ENCODE results near the gene TMEM235.
"Not testable (repeated sequence)": the region's sequence is repeated elsewhere in the genome, so short reads cannot be mapped to it uniquely, and the experiment has no call there.

The TMEM235 gene

DNA sequence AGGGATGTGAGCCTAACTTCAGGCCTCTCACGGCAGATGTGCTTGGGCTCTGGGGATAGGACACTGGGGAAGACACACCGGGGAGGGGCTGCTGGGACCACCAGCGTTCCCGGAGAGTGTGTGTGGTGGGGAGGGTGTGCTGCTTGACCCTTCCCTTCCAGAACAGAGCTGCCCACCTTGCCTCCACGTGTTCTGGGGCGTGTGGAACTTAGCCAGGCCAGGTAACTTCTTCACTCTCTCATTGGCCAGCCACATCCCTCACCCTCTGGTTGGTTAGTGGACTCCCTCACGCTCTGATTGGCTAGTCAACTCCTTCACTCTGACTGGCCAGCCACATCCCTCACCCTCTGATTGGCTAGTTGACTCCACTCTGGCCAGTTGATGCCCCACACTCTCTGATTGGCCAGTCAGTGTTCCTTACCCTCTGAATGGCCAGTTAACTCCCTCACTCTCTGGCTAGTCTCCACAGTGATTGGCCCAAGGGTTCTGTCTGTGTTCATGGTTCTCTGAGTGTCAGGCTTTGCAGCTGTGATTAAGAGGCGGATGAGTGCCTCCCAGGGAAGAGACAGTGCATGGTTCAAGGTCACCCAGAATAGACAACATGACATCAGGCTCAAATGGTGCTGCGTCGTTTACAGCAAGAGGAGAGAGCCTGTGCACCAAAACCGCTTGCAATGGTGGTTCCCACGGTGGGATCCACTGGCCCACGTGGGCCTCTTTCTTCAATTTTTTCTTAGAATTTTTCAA lies 10.0 kb downstream of the TMEM235 start:
- Mint-ChIP-seq H3K27ac (peak overlapping the region; percentile 90), H3K9me3 (no peaks in the 10 kb centered on the region), H3K36me3 (no peaks in the 10 kb centered on the region), H3K4me1 (peaks cover 22% of the 10 kb centered on the region), H3K4me3 (no peak overlapping the region)
- DNase-seq (ENCODE audit: low spot score in 2 of 2) (no peak), ATAC-seq (no peak)

DNA sequence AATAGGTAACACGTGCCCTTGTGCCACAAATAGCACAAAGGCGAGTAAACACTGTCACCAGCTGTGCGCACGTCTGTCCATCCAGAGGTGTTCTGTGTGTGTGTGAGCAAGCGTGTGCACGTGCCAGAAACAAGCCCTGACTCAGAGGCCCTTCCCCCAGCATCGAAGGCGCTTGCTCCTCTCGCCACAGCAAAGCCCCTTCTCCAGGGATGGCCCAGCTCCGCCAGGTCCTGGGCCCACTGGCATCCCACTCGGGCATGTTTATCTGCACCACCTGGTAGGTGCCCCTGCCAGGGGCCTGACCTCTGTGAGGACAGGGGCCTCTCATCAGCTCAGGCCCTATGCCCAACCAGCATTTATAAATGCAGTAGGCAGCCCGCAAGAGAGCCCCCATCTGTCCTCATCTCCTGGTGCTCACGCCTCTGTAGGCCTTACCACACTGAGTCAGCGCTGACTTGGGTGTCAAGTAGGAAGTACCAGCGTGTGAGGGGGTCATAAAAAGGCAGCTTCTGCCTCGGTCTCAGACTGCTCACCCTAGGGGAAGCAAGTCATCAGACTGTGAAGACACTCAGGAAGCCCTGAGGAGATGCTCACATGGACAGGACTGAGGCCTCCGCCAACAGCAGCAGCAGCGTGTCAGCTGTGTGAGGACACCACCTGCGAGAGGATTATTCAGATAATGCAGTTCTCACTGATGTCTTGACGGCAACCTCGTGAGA lies 10.8 kb downstream of the TMEM235 start:
- peak; percentile 95 for ATAC-seq
- no peaks in the 10 kb centered on the region for H3K36me3 Mint-ChIP-seq

DNA sequence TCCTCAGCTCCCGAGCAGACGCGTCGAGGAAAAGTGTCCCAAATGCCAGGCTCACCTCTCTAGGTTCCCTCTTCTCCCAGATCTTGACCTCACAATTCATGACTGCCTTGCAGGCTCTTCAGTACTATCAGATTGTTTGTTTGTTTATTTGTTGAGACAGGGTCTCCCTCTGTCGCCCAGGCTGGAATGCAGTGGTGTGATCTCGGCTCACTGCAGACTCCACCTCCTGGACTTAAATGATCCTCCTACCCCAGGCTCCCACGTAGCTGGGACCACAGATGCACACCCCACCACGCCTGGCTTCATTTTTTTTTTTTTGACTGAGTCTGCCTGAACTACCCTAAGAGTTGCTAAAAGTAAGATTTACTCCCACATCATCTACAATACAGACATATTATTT lies 15.9 kb downstream of the TMEM235 start:
- H3K4me3 Mint-ChIP-seq: no peak overlapping the region
- H3K27ac Mint-ChIP-seq: peak overlapping the region; percentile 86
- peaks cover 33% of the 10 kb centered on the region for H3K4me1 Mint-ChIP-seq
- H3K9me3 Mint-ChIP-seq: no peaks in the 10 kb centered on the region
- no peaks in the 10 kb centered on the region for H3K36me3 Mint-ChIP-seq
- ATAC-seq: no peak
- DNase-seq (ENCODE audit: low spot score in 2 of 2): no peak

More for the DNA sequence above, 10.8 kb downstream of the TMEM235 start:
- peak overlapping the region; percentile 48 for H3K4me3 Mint-ChIP-seq
- no peak for DNase-seq (ENCODE audit: low spot score in 2 of 2)
- peaks cover 22% of the 10 kb centered on the region for H3K4me1 Mint-ChIP-seq
- H3K27ac Mint-ChIP-seq: peak overlapping the region; percentile 90
- no peaks in the 10 kb centered on the region for H3K9me3 Mint-ChIP-seq

DNA sequence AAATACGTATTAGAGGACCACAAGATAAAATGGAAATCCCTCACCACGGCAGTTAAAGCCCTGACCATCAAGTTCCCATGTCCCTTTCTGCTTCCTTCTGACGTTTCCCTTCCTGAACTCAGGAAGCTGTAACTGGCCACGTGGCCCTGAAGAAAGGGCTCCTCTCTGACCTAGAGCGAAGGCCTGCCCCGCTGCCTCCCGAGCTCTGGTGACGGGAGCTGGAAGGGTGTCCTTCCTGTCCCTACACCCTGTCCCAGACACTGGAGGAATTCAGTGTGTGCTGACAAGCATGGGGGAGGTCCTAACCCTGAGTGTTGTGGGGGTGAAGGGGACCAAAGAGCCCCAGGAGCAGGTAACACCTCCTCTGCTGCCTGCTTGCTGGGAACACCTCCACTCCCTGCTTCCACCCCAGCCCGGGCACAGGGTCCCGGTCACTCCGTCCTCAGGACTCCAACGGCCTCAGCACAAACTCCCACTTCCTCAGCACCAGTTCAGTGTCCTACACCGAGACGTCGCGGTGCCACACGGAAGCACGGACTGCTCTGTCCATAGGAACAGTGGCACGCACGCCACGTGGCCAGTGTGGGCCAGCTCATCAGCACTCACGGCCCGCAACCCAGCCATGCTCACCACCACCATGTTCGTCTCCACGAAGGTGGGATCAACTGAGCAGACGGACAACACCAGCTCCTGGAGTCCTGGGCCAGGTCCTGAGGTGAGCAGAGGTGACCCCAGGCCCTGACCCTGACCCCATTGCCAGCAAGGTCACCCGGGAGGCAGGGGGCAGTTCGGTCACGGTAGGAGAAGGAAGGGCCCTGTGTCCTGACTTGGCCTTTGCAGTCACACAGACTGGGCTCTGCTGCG lies 16.9 kb downstream of the TMEM235 start:
- peaks cover 33% of the 10 kb centered on the region for H3K4me1 Mint-ChIP-seq
- no peaks in the 10 kb centered on the region for H3K9me3 Mint-ChIP-seq
- H3K36me3 Mint-ChIP-seq: no peaks in the 10 kb centered on the region
- no peak overlapping the region for H3K4me3 Mint-ChIP-seq
- H3K27ac Mint-ChIP-seq: no peak overlapping the region
- ATAC-seq (no peak), DNase-seq (ENCODE audit: low spot score in 2 of 2) (no peak)

DNA sequence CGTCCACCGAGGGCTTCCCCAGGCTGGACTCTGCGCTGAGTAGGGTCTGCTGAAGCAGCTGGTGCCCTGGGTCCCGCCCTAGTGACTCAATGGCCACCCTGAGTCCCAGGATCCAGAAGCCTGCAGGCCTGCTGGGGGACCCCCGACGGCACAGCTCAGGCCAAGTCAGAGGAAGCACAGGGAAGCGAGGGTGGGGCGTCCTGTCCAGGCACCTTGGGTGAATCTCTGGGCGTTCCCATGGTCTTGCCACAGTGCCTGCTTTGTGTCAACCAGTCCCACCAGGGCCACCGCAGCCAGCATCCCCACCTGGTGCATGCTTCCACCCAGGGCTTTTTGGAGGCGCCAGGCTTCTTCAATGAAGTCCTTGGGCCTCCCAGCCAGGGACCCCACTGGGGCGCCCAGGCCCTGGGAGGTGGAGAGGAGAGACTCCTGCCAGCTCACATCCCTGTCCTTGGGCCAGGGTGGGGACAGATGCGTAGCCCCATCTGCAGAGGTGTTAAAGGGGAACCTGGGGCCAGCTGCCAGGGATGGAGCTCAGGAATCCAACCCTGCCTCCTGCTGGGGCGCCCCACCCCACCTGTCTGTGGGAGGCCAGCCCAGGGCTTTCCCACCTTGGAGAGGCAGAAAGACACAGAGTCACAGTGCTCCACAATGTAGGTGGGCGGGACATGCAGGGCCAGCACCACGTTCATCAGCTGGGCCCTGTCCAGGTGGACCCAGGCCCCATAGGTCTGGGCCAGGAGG lies 17.8 kb downstream of the TMEM235 start:
- Mint-ChIP-seq H3K9me3 (no peaks in the 10 kb centered on the region), H3K27ac (no peak overlapping the region), H3K4me3 (no peak overlapping the region), H3K4me1 (peaks cover 34% of the 10 kb centered on the region), H3K36me3 (no peaks in the 10 kb centered on the region)
- DNase-seq (ENCODE audit: low spot score in 2 of 2): no peak
- no peak for ATAC-seq

DNA sequence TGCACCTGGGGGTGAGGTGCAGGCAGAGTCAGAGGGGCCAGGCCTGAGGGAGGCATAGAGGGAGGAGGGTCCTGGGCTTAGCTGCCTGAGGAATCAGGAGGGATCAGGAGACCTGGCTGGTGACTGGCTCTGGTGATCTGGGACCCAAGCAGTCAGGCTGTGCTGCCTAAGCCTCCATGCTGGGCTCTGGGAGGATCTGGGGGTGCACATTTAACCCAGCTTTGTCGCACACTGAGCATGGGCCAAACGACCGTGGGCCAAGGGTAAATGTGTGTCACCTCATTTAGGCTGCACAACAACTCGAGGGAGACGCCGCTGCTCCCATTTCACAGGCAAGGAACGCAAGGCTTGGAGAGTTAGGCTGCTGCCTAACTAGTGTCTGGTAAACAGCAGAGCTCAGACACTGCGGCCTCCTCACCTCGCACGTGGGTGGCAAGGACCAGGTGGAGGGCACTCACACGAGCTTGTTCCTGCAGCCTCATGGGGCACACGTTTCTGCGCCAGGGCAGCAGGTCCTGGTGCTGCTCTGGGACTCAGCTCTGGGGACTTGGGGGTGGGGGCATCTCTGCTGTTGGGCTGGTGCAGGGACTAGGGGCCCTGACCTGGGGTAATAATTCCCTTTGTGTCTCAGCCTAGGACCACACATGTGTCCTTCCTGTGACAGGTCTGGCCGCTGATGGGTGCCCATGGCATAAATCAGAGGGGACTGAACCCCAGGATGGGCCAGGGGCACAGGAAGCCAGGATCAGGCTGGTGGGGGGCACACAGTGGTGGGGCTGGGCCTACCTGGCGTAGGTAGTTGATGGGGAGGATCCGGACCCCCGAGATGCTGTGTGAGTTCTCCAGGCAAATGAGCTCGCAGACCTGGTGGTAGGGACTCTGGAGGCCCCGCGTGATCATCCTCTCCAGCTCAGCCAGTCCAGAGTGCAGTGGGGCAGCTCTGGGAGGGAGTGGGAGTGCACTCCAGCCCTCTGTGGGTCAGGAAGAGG lies 18.7 kb downstream of the TMEM235 start:
- ATAC-seq: no peak
- peaks cover 43% of the 10 kb centered on the region for H3K4me1 Mint-ChIP-seq
- no peaks in the 10 kb centered on the region for H3K36me3 Mint-ChIP-seq
- H3K9me3 Mint-ChIP-seq: no peaks in the 10 kb centered on the region
- peak overlapping the region; percentile 34 for H3K27ac Mint-ChIP-seq
- no peak for DNase-seq (ENCODE audit: low spot score in 2 of 2)
- H3K4me3 Mint-ChIP-seq: no peak overlapping the region

DNA sequence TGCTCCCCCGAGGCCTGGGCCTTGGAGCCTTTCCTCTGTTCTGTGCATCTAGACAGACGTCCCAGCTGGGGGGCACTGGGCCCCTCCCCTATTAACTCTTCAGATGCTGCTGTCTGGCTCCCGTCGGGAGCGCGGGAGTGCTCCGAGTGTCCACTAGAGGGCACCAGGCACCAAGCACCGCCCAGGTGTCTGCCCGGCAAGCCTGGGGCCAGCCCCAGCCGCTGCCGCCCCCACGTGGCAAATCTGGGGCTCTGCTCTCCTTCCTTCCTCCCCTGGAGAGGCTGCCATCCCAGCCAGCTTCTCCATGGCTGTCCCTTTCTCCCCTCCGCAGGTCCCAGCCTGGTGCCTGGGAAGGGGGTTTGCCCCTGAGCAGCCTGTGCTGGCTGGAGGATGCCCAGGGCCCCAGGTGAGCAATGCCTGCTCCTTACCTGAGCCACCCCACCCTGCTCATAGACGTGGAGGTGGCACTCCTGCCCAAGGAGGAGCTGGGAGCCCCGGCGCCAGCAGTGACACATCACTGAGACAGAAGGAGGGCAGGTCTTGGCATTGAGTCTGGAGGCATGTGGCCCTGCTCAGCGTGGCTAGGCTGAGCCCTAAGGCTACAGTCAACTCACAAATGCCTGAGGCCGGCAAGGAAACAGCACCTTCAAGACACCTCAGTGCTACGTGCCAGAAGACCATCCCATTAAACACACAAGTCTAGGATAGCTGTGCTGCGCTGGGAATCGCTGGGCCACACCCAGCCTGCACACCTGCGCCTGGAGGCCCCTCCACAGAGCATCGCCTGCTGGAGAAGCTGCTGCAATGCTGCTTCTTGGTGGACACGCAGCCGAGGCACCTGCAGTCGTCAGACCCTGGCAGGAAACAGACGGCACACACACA lies 19.7 kb downstream of the TMEM235 start:
- Mint-ChIP-seq H3K4me1 (peaks cover 43% of the 10 kb centered on the region), H3K36me3 (no peaks in the 10 kb centered on the region), H3K4me3 (peak overlapping the region; percentile 75), H3K9me3 (no peaks in the 10 kb centered on the region), H3K27ac (peak overlapping the region; percentile 34)
- DNase-seq (ENCODE audit: low spot score in 2 of 2) (peak; percentile 85 to 91), ATAC-seq (peak; percentile 83)

DNA sequence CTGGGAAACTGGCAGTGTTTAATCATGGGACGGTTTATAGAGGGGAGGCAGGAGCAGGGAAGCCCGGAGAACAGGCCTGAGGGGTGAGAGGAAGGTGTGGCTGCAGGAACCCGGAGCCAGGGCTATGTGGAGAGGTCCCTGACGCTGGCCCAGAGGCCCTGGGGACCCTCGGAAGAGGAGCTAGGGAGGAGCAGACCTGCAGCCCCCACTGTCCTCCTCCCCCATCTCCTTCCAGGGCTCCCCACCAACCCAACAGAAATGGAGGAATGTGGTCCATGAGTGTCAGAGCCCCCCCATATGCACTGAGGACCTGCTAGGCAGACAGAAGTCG lies 20.3 kb downstream of the TMEM235 start:
- Mint-ChIP-seq H3K36me3 (no peaks in the 10 kb centered on the region), H3K9me3 (no peaks in the 10 kb centered on the region), H3K4me3 (peak overlapping the region; percentile 75), H3K27ac (no peak overlapping the region), H3K4me1 (peaks cover 43% of the 10 kb centered on the region)
- DNase-seq (ENCODE audit: low spot score in 2 of 2): no peak
- no peak for ATAC-seq

DNA sequence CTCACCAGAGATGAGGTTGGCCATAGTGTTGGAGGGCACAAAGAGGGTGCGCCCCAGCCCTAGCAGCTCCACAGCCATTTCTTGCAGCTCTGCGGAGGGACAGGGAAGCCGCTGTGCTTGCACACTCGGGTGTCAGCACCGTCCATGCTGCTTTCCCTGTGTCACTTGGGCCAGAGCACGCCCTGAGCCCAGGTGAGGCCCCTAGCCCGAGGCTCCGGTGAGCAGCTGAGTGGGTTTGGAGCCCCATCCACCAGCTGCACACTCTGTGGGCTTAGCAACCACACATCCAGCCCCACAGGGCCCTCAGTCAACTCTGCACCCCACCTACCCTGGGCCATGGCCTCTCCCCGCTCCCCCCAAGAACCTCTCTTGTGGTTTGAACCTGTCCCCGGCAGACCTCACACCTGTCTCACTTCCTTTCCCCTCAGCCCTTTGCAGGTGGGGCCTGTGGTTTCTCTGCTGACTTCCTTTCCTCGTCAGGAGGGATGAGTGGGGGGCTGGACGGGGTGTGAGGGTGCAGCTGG lies 20.7 kb downstream of the TMEM235 start:
- ATAC-seq (peak; percentile 3), DNase-seq (ENCODE audit: low spot score in 2 of 2) (no peak)
- Mint-ChIP-seq H3K27ac (peak overlapping the region; percentile 75), H3K36me3 (no peaks in the 10 kb centered on the region), H3K4me3 (peak overlapping the region; percentile 75), H3K9me3 (no peaks in the 10 kb centered on the region), H3K4me1 (peaks cover 43% of the 10 kb centered on the region)

DNA sequence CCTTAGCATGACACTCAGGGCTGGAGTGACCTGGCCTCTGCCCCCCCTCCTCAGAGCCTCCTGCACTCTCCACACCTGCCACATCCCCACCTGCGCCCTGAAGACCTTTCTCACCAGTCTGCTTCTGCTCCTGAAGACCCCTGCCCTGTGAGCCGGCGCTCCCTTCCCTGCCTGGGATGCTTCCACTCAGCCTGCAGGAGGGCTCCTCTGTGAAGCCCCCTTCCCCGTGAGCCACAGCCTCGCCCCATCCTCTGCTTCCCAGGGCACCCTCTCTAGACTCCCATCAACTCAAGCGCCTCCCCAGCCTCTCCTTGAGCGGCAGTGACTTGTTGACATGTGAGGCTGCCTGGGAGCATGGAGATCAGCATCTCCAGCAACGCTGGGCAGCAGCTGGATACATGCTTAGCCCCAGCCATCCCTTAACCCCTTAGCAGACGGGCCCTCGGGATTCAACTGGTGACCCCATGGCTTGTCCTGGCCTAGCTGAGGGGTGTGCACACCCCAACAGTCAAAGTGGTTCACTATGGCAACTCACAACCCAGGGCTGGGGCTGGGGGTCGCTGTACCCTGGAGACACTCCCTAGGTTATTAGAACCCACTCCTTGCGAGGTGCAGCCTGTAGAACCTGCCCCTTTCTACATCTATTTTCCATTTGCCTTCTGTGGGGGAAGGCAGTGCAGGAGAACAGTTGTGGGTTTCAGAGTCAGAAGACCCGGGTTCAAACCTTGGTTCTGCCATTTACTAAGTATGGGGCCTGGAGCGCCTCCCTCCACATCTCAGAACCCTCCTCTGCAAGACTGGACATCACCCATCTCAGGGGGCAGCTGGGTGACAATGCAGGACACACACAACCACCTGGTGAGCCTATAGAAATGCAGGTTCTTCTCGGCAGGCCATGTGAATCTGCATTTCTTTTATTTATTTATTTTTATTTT lies 21.5 kb downstream of the TMEM235 start:
- DNase-seq (ENCODE audit: low spot score in 2 of 2) (no peak), ATAC-seq (no peak)
- Mint-ChIP-seq H3K27ac (peak overlapping the region; percentile 75), H3K4me1 (peaks cover 48% of the 10 kb centered on the region), H3K9me3 (no peaks in the 10 kb centered on the region), H3K4me3 (peak overlapping the region; percentile 75), H3K36me3 (no peaks in the 10 kb centered on the region)

DNA sequence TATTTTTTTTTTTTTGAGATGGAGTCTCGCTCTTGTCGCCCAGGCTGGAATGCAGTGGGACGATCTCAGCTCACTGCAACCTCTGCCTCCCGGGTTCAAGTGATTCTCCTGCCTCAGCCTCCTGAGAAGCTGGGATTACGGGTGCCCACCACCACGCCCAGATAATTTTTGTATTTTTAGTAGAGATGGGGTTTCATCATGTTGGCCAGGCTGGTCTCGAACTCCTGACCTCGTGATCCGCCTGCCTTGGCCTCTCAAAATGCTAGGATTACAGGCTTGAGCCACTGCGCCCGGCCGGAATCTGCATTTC lies 22.2 kb downstream of the TMEM235 start:
- H3K9me3 Mint-ChIP-seq; H3K27ac Mint-ChIP-seq; DNase-seq (ENCODE audit: low spot score in 2 of 2); ATAC-seq; H3K36me3 Mint-ChIP-seq: not testable (repeated sequence)
- peak overlapping the region; percentile 75 for H3K4me3 Mint-ChIP-seq
- H3K4me1 Mint-ChIP-seq: peaks cover 52% of the 10 kb centered on the region

DNA sequence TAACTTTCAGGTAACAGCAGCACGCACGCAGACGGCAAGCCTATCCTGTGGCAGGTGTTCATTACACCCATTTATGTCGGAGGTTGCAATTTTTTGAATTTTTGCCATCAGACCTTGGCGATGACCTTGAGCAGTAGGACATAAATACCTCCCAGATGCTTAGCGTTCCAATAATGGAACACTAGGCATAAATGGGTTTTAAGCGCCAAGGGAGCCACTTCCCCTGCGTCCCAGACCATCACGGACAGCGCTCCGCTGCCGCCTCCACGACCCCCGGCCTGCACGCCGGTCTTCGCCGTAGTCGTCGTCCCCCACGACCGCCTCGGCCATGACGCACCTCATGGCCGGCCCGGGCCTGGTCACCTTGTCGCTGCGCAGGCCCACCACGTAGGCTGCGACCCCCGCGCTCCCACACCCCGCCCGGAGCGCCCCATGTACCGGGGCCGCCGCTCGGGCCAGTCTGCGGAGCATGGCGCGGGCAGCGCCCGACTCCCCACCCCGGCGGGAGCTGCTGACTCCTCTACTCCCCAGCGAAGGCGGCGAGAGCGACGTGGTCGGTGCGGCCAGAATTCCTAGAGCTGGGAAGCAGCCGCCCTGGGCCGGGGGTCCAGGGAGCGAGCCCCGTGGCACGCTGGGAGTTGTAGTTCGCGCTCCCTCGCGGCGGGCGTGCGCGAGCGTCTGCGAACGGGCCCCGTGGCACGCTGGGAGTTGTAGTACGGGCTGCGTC lies 22.7 kb downstream of the TMEM235 start:
- ATAC-seq (peak; percentile 79), DNase-seq (ENCODE audit: low spot score in 2 of 2) (peak; percentile 71 to 88)
- H3K9me3 Mint-ChIP-seq: no peaks in the 10 kb centered on the region
- H3K4me1 Mint-ChIP-seq: peaks cover 52% of the 10 kb centered on the region
- peak overlapping the region; percentile 75 for H3K4me3 Mint-ChIP-seq
- H3K27ac Mint-ChIP-seq: peak overlapping the region; percentile 81
- no peaks in the 10 kb centered on the region for H3K36me3 Mint-ChIP-seq
